Endothelial cell of umbilical vein (primary cell): Measurements from ENCODE around the gene MRPL27. TPM values are rescaled to one million over a fixed set of nuclear protein-coding genes. Genes with fewer than 3 reads are reported as not detected.

Source experiments
- BruUV-seq: library from RNA; stranded (reverse); fragments of 400-500 nt; replicated peaks from 2 replicates; lab custom pipeline; 2021; lab: Mats Ljungman, UMichigan
- CTCF ChIA-PET: fragments of 300-600, 350-600 bp; sonication (Branson Sonifier 250); formaldehyde crosslinking; loops from one replicate; lab custom pipeline; 2021; ENCODE audit warnings: antibody characterized with exemption, inconsistent platforms; lab: Charles Lee
- POLR2A ChIA-PET: fragments of 300-600, 350-600 bp; sonication (Branson Sonifier 250); formaldehyde crosslinking; loops from one replicate; lab custom pipeline; 2021; ENCODE audit warnings: antibody characterized with exemption, inconsistent platforms; lab: Charles Lee
- DNase-seq: peaks from one replicate; pipeline ENCODE4 v3.0.0-alpha.2; 2011; ENCODE audit warnings: low read depth, low spot score
- FAIRE-seq: peaks from 2 replicates; lab custom pipeline; 2011; peaks lifted over from hg19 to GRCh38; lab: Jason Lieb, UNC
- H2AFZ ChIP-seq: 2 replicates; pipeline ENCODE4 v1.6.0; 2012; ENCODE audit warnings: low read depth, low read length, control low read depth, inconsistent platforms
- H3K27ac ChIP-seq: 2 replicates; pipeline ENCODE4 v1.5.1; 2011; ENCODE audit warnings: low read depth, mild to moderate bottlenecking, control low read depth, low read length, moderate library complexity; ENCODE audit not compliant: insufficient read depth
- H3K27me3 ChIP-seq, 2 experiments: 2 replicates each; pipeline versions ENCODE4 v1.6.0 to v1.6.1; 2011; ENCODE audit warnings: low read length in 2 of 2, mixed read lengths in 1 of 2; ENCODE audit not compliant: control insufficient read depth in 2 of 2, insufficient read depth in 2 of 2
- H3K36me3 ChIP-seq, 2 experiments: 2 replicates in 1 of 2; 3 replicates in 1 of 2; pipeline ENCODE4 v1.5.1; 2011; ENCODE audit warnings: low read length in 2 of 2, mild to moderate bottlenecking in 1 of 2, moderate library complexity in 1 of 2; ENCODE audit not compliant: control insufficient read depth in 2 of 2, insufficient read depth in 2 of 2; ENCODE audit errors: extremely low read depth in 1 of 2
- H3K4me1 ChIP-seq: 3 replicates; pipeline ENCODE4 v1.5.1; 2011; ENCODE audit warnings: mild to moderate bottlenecking, low read length; ENCODE audit not compliant: control insufficient read depth, insufficient read depth; ENCODE audit errors: extremely low read depth
- H3K4me2 ChIP-seq: 2 replicates; pipeline ENCODE4 v1.6.1; 2011; ENCODE audit warnings: low read length, control low read depth, mixed read lengths; ENCODE audit not compliant: insufficient read depth
- H3K4me3 ChIP-seq, 3 experiments: fragments of 200-600 bp in 1 of 3; sonication (generic), shearing (Covaris generic) in 1 of 3; replicated peaks in 1 of 3; 2 replicates each; pipeline ENCODE4 v1.5.1; 2011 to 2016; ENCODE audit warnings: control low read depth in 3 of 3, low read length in 3 of 3, mild to moderate bottlenecking in 2 of 3, inconsistent platforms in 1 of 3, low read depth in 1 of 3, moderate library complexity in 1 of 3; ENCODE audit not compliant: insufficient read depth in 1 of 3
- H3K79me2 ChIP-seq: 2 replicates; pipeline ENCODE4 v1.6.0; 2012; ENCODE audit warnings: low read length, inconsistent platforms; ENCODE audit not compliant: control insufficient read depth, insufficient read depth
- H3K9ac ChIP-seq: replicated peaks from 2 replicates; pipeline ENCODE3; 2011; ENCODE audit warnings: low read length, control low read depth; ENCODE audit not compliant: insufficient read depth; ENCODE audit errors: extremely low read depth
- H3K9me1 ChIP-seq: replicated peaks from 3 replicates; pipeline ENCODE4 v1.6.0; 2011; ENCODE audit warnings: mild to moderate bottlenecking, low read length; ENCODE audit not compliant: control insufficient read depth, insufficient read depth; ENCODE audit errors: extremely low read depth
- H3K9me3 ChIP-seq: replicated peaks from 2 replicates; pipeline ENCODE4 v1.5.1; 2012; ENCODE audit warnings: low read length, inconsistent platforms; ENCODE audit not compliant: control insufficient read depth, insufficient read depth
- H4K20me1 ChIP-seq: replicated peaks from 2 replicates; pipeline ENCODE3; 2011; ENCODE audit warnings: mild to moderate bottlenecking, low read length; ENCODE audit not compliant: control insufficient read depth, insufficient read depth; ENCODE audit errors: extremely low read depth
- EZH2 ChIP-seq: IDR thresholded peaks from 2 replicates; pipeline ENCODE4 v1.6.1; 2012; ENCODE audit warnings: borderline replicate concordance, low read depth, mild to moderate bottlenecking, moderate library complexity, low read length, inconsistent platforms; ENCODE audit not compliant: severe bottlenecking
- FOS ChIP-seq: IDR thresholded peaks from 2 replicates; pipeline ENCODE4 v1.6.1; 2011; ENCODE audit warnings: mild to moderate bottlenecking, low read length, moderate library complexity, borderline replicate concordance; ENCODE audit not compliant: insufficient read depth
- GATA2 ChIP-seq: IDR thresholded peaks from 2 replicates; pipeline ENCODE4 v1.7.0; 2011; ENCODE audit warnings: low read depth, mild to moderate bottlenecking, moderate library complexity, mixed read lengths, low read length; ENCODE audit not compliant: insufficient read length, insufficient read depth
- JUN ChIP-seq: IDR thresholded peaks from 2 replicates; pipeline ENCODE4 v1.6.1; 2011; ENCODE audit warnings: borderline replicate concordance, low read depth; ENCODE audit not compliant: insufficient read length, insufficient read depth
- MYC ChIP-seq: IDR thresholded peaks from one replicate; pipeline ENCODE4 v1.6.1; 2011; ENCODE audit warnings: mild to moderate bottlenecking, low read depth, low read length
- POLR2A ChIP-seq: IDR thresholded peaks from 2 replicates; pipeline ENCODE4 v1.6.1; 2012; ENCODE audit warnings: low read depth, mild to moderate bottlenecking, control low read depth, low read length
- POLR2AphosphoS5 ChIP-seq: IDR thresholded peaks from 2 replicates; pipeline ENCODE4 v1.6.1; 2012; ENCODE audit warnings: low read depth, mild to moderate bottlenecking, control low read depth, low read length, moderate library complexity; ENCODE audit not compliant: insufficient read depth
- dilution Hi-C: fragments of 300-500 bp; cut with MboI; formaldehyde crosslinking; loops from one replicate; pipeline ENCODE4 v1.15.0; 2019; ENCODE audit warnings: low sequenced_read_pairs; ENCODE audit not compliant: extremely low pct_ligation_motif_present
- intact Hi-C: fragments of 100-400 bp; cut with micrococcal nuclease; formaldehyde crosslinking; loops from one replicate; pipeline ENCODE4 v1.10.0; 2022
- polyA plus RNA-seq, 4 experiments: library from polyadenylated mRNA; depleted of rRNA in 3 of 4; stranded (reverse) in 3 of 4; unstranded in 1 of 4; fragments of >200 nt; gene quantifications; 2 replicates each; pipeline versions ENCODE4 v1.2.1 to v1.2.3, GENCODE V29; 2011 to 2012; ENCODE audit warnings: missing spikeins in 1 of 4
- small RNA-seq: library from RNA; depleted of rRNA; stranded (forward); fragments of <200 nt; gene quantifications from one replicate; pipeline ENCODE3, GENCODE V24; 2012; ENCODE audit warnings: low replicate concordance, low read depth; ENCODE audit not compliant: insufficient read depth, insufficient read length
- total RNA-seq: library from RNA; stranded (reverse); gene quantifications from 2 replicates; pipeline ENCODE4 v1.2.3, GENCODE V29; 2021
- TF ChIP-seq, protein P1 (sequence below): IDR thresholded peaks from 2 replicates; pipeline ENCODE4 v1.6.1; 2011; ENCODE audit not compliant: insufficient read depth, insufficient read length
- TF ChIP-seq, protein P2 (sequence below), 2 donors: IDR thresholded peaks; 1 replicate in 1 of 2; 2 replicates in 1 of 2; pipeline ENCODE4 v1.5.1; 2011; ENCODE audit warnings: low read length in 2 of 2, mild to moderate bottlenecking in 2 of 2, moderate library complexity in 2 of 2, control low read depth in 1 of 2, inconsistent platforms in 1 of 2, low read depth in 1 of 2; ENCODE audit not compliant: insufficient read depth in 1 of 2; ENCODE audit errors: extremely low read depth in 1 of 2

Gene MRPL27
- total and polyA plus RNA-seq, 2 donors (not counting 3 experiments of a cell fraction or from before 2014, with no cell fraction given): 76.2 to 158 TPM

DNA sequence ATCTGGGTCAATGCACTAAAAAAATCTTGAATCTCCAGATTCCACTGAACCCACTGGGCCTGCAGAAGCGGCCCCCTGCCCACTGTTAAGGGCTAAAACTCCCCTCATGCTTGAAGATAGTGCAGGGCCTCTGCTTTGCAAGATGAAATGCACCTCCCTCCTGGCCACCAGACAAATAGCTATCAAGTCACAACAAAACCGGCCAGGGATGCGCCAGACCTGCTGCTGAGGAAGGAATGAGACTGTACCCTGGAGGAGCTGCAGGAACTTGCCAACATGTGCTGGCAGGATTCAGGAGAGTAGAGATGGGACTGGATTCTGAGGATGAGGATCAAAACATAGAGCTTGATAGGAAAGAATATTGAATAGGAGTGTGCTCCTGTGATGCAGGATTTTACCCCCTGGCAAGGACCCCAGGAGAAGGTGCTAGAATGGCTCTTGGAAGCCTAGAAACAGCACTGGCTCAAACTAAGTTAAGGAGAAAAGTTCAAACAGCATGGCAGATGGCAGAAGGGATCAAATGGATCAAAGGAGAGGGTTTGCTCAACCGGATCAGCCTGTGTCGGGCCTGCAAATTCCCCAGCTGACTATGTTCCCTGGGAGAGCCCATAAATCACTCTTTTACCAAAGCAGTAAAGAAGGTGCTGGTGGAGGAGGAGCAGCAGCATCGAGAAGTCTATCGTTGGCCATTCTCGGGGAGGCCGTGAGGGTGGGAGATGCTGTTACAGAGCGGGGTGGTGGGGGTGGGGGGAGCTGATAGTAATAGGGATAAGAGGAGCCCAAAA, 54.3 kb downstream of the MRPL27 start:
- no peaks in the 10 kb centered on the region for H3K4me1 ChIP-seq
- no peak overlapping the region for H3K27ac ChIP-seq
- H3K36me3 ChIP-seq: no peaks in the 10 kb centered on the region
- DNase-seq (no peak), FAIRE-seq (no peak)
- TF ChIP-seq POLR2A (no peak), MYC (no peak), FOS (no peak), JUN (no peak), EZH2 (no peak), POLR2AphosphoS5 (no peak), GATA2 (no peak)
- TF ChIP-seq, protein P1, sequence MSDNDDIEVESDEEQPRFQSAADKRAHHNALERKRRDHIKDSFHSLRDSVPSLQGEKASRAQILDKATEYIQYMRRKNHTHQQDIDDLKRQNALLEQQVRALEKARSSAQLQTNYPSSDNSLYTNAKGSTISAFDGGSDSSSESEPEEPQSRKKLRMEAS: no peak
- TF ChIP-seq, protein P2, sequence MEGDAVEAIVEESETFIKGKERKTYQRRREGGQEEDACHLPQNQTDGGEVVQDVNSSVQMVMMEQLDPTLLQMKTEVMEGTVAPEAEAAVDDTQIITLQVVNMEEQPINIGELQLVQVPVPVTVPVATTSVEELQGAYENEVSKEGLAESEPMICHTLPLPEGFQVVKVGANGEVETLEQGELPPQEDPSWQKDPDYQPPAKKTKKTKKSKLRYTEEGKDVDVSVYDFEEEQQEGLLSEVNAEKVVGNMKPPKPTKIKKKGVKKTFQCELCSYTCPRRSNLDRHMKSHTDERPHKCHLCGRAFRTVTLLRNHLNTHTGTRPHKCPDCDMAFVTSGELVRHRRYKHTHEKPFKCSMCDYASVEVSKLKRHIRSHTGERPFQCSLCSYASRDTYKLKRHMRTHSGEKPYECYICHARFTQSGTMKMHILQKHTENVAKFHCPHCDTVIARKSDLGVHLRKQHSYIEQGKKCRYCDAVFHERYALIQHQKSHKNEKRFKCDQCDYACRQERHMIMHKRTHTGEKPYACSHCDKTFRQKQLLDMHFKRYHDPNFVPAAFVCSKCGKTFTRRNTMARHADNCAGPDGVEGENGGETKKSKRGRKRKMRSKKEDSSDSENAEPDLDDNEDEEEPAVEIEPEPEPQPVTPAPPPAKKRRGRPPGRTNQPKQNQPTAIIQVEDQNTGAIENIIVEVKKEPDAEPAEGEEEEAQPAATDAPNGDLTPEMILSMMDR (IDR thresholded peaks at IDR 0.05; ENCODE audit: extremely low read depth in 1 of 2, insufficient read depth in 1 of 2, low read depth in 1 of 2, low read length in 2 of 2): no peak
- no peak overlapping the region for H3K4me2 ChIP-seq
- peaks cover 21 to 26% of the 10 kb centered on the region in 2 experiments for H3K27me3 ChIP-seq
- intact Hi-C loops (no loop called here), dilution Hi-C loops (no loop called here)
- no peaks in the 10 kb centered on the region for H3K79me2 ChIP-seq
- no peaks in the 10 kb centered on the region for H3K9me3 ChIP-seq
- no peak overlapping the region for H3K4me3 ChIP-seq
- no peak overlapping the region for H3K9ac ChIP-seq
- POLR2A ChIA-PET: interaction anchor here (0.7 kb wide), 1 partner anchor 66 kb away, joined by 10 read pairs; no protein-coding TSS in a partner anchor
- no peak overlapping the region for H2AFZ ChIP-seq
- CTCF ChIA-PET: interaction anchor here (1.0 to 1.8 kb wide), 5 partner anchors 10 to 149 kb away, joined by 3 to 6 read pairs (median 3); no protein-coding TSS in a partner anchor
- no peaks in the 10 kb centered on the region for H3K9me1 ChIP-seq
- H4K20me1 ChIP-seq: no peaks in the 10 kb centered on the region
- no TSS peak for BruUV-seq

Small RNA genes within 50 kb of the gene (small RNA-seq; reads per million reads assigned to genes)
- not detected for gene RF00019

Other genes with a start within 250 kb of the MRPL27 start
- 15.6 and 16.1 TPM in 2 replicates for gene SAMD14, start 243.0 kb downstream of the MRPL27 start, total RNA-seq
- 6.8 and 9.6 TPM in 2 replicates for gene SAMD14, start 243.0 kb downstream of the MRPL27 start, polyA plus RNA-seq
- gene PPP1R9B, start 222.5 kb downstream of the MRPL27 start, total RNA-seq: 58.3 and 60.2 TPM in 2 replicates
- gene PPP1R9B, start 222.5 kb downstream of the MRPL27 start, polyA plus RNA-seq: 17.7 and 20.1 TPM in 2 replicates
- gene SGCA, start 207.2 kb downstream of the MRPL27 start, total RNA-seq: not detected in 2 replicates
- not detected in 2 replicates for gene SGCA, start 207.2 kb downstream of the MRPL27 start, polyA plus RNA-seq
- 0.07 and 0.23 TPM in 2 replicates for gene COL1A1, start 171.6 kb downstream of the MRPL27 start, total RNA-seq
- 0.02 and 0.07 TPM in 2 replicates for gene COL1A1, start 171.6 kb downstream of the MRPL27 start, polyA plus RNA-seq
- gene TMEM92, start 98.7 kb downstream of the MRPL27 start, total RNA-seq: not detected in 2 replicates
- gene TMEM92, start 98.7 kb downstream of the MRPL27 start, polyA plus RNA-seq: 0.03 and 0.06 TPM in 2 replicates
- 26.6 and 29.9 TPM in 2 replicates for gene XYLT2, start 27.1 kb downstream of the MRPL27 start, total RNA-seq
- gene XYLT2, start 27.1 kb downstream of the MRPL27 start, polyA plus RNA-seq: 19.1 and 24.0 TPM in 2 replicates
- 7.3 and 9.1 TPM in 2 replicates for gene EME1, start within 50 bp of the MRPL27 start, total RNA-seq
- gene EME1, start within 50 bp of the MRPL27 start, polyA plus RNA-seq: 4.3 and 5.6 TPM in 2 replicates
- 179 and 183 TPM in 2 replicates for gene LRRC59, start 24.3 kb upstream of the MRPL27 start, total RNA-seq
- gene LRRC59, start 24.3 kb upstream of the MRPL27 start, polyA plus RNA-seq: 88.3 and 93.9 TPM in 2 replicates
- 24.6 and 37.2 TPM in 2 replicates for gene ACSF2, start 53.0 kb upstream of the MRPL27 start, total RNA-seq
- gene ACSF2, start 53.0 kb upstream of the MRPL27 start, polyA plus RNA-seq: 30.4 and 33.2 TPM in 2 replicates
- gene CHAD, start 95.7 kb upstream of the MRPL27 start, total RNA-seq: not detected in 2 replicates
- not detected in 2 replicates for gene CHAD, start 95.7 kb upstream of the MRPL27 start, polyA plus RNA-seq
- 33.1 and 35.5 TPM in 2 replicates for gene RSAD1, start 105.7 kb upstream of the MRPL27 start, total RNA-seq
- gene RSAD1, start 105.7 kb upstream of the MRPL27 start, polyA plus RNA-seq: 18.4 and 20.3 TPM in 2 replicates
- gene MYCBPAP, start 135.3 kb upstream of the MRPL27 start, total RNA-seq: 0.25 and 0.66 TPM in 2 replicates
- 0.05 and 0.40 TPM in 2 replicates for gene MYCBPAP, start 135.3 kb upstream of the MRPL27 start, polyA plus RNA-seq
- not detected in 2 replicates for gene EPN3, start 159.6 kb upstream of the MRPL27 start, total RNA-seq
- gene EPN3, start 159.6 kb upstream of the MRPL27 start, polyA plus RNA-seq: not detected in 2 replicates
- 31.4 and 42.3 TPM in 2 replicates for gene SPATA20, start 174.0 kb upstream of the MRPL27 start, total RNA-seq
- 51.5 and 52.7 TPM in 2 replicates for gene SPATA20, start 174.0 kb upstream of the MRPL27 start, polyA plus RNA-seq
- not detected in 2 replicates for gene CACNA1G, start 187.5 kb upstream of the MRPL27 start, total RNA-seq
- not detected in 2 replicates for gene CACNA1G, start 187.5 kb upstream of the MRPL27 start, polyA plus RNA-seq